GM23338 (cell line): ENCODE data around the gene RRBP1. TPM values are rescaled to one million over a fixed set of nuclear protein-coding genes. Genes with fewer than 3 reads are reported as not detected.

ENCODE experiments used
- ATAC-seq: fragments of 200-7000 bp; cut with Tn5 transposase; 3 replicates; pipeline ENCODE4 v1.9.1; 2020
- DNase-seq: peaks from one replicate; pipeline ENCODE4 v3.0.0-alpha.2; 2015; ENCODE audit warnings: low spot score
- H2AFZ ChIP-seq: fragments of 200-600 bp; sonication (generic); 2 replicates; pipeline ENCODE4 v1.8.0; 2016; ENCODE audit warnings: antibody characterized with exemption, mild to moderate bottlenecking, moderate library complexity
- H3F3A ChIP-seq: fragments of 200-600 bp; sonication (generic); replicated peaks from 2 replicates; pipeline ENCODE4 v1.8.0; 2017; ENCODE audit warnings: antibody characterized with exemption, mixed run types, low read depth
- H3K27ac ChIP-seq: fragments of 200-600 bp; sonication (generic); 2 replicates; pipeline ENCODE4 v1.6.1; 2016; ENCODE audit warnings: low read depth
- H3K27me3 ChIP-seq: fragments of 200-600 bp; sonication (generic); 2 replicates; pipeline ENCODE4 v1.8.0; 2016; ENCODE audit warnings: mild to moderate bottlenecking, mixed run types, moderate library complexity; ENCODE audit not compliant: insufficient read depth
- H3K36me3 ChIP-seq: fragments of 200-600 bp; sonication (generic); 2 replicates; pipeline ENCODE4 v1.8.0; 2016; ENCODE audit warnings: mild to moderate bottlenecking; ENCODE audit not compliant: insufficient read depth
- H3K4me1 ChIP-seq: fragments of 200-600 bp; sonication (generic); 2 replicates; pipeline ENCODE4 v1.8.0; 2016; ENCODE audit warnings: mild to moderate bottlenecking, moderate library complexity; ENCODE audit not compliant: insufficient read depth
- H3K4me2 ChIP-seq: fragments of 200-600 bp; sonication (generic); 2 replicates; pipeline ENCODE4 v1.7.1; 2017; ENCODE audit warnings: mixed run types
- H3K4me3 ChIP-seq: fragments of 200-600 bp; sonication (generic); 2 replicates; pipeline ENCODE4 v1.6.1; 2016; ENCODE audit warnings: mixed run types
- H3K79me2 ChIP-seq: fragments of 200-600 bp; sonication (generic); replicated peaks from 2 replicates; pipeline ENCODE4 v1.8.0; 2017; ENCODE audit warnings: mild to moderate bottlenecking; ENCODE audit not compliant: insufficient read depth
- H3K9me2 ChIP-seq: fragments of 200-600 bp; sonication (generic); 2 replicates; pipeline ENCODE4 v1.8.0; 2017; ENCODE audit not compliant: insufficient read depth
- H4K20me1 ChIP-seq: fragments of 200-600 bp; sonication (generic); replicated peaks from 2 replicates; pipeline ENCODE4 v1.8.0; 2017; ENCODE audit warnings: mild to moderate bottlenecking; ENCODE audit not compliant: insufficient read depth
- H3K27ac Mint-ChIP-seq: 2 replicates; pipeline ENCODE4 v1.8.0; 2020; ENCODE audit warnings: inconsistent platforms, mild to moderate bottlenecking, moderate library complexity, mixed read lengths
- H3K27me3 Mint-ChIP-seq: 3 replicates; pipeline ENCODE4 v1.8.0; 2022; ENCODE audit warnings: low read depth, mild to moderate bottlenecking, moderate library complexity, mixed read lengths, inconsistent platforms; ENCODE audit not compliant: insufficient read depth, poor library complexity
- H3K36me3 Mint-ChIP-seq: 3 replicates; pipeline ENCODE4 v1.8.0; 2021; ENCODE audit warnings: low read depth, mild to moderate bottlenecking, inconsistent platforms, moderate library complexity, mixed read lengths
- H3K4me1 Mint-ChIP-seq: 3 replicates; pipeline ENCODE4 v1.8.0; 2020; ENCODE audit warnings: mild to moderate bottlenecking, inconsistent platforms, mixed read lengths
- H3K4me3 Mint-ChIP-seq: 3 replicates; pipeline ENCODE4 v1.8.0; 2021; ENCODE audit warnings: moderate library complexity, mild to moderate bottlenecking, inconsistent platforms, mixed read lengths
- H3K9me3 Mint-ChIP-seq: 3 replicates; pipeline ENCODE4 v1.8.0; 2020; ENCODE audit warnings: moderate library complexity, mild to moderate bottlenecking, inconsistent platforms, mixed read lengths
- CREB1 ChIP-seq: fragments of 250-450 bp; sonication (Bioruptor Pico); IDR thresholded peaks from 2 replicates; pipeline ENCODE4 v1.5.0; 2020; ENCODE audit warnings: low read depth, mild to moderate bottlenecking, moderate library complexity
- EZH2 ChIP-seq: fragments of 200-600 bp; sonication (generic); IDR thresholded peaks from one replicate; pipeline ENCODE4 v1.8.0; 2017; ENCODE audit warnings: antibody characterized with exemption, mild to moderate bottlenecking, low read depth; ENCODE audit not compliant: unreplicated experiment
- EZH2phosphoT487 ChIP-seq: fragments of 200-600 bp; sonication (generic); IDR thresholded peaks from one replicate; pipeline ENCODE4 v1.8.1; 2018; ENCODE audit warnings: antibody characterized with exemption; ENCODE audit not compliant: unreplicated experiment
- JUNB ChIP-seq: IDR thresholded peaks from one replicate; pipeline ENCODE4 v1.6.1; 2016; ENCODE audit warnings: antibody characterized with exemption; ENCODE audit not compliant: unreplicated experiment
- NANOG ChIP-seq: IDR thresholded peaks from 2 replicates; pipeline ENCODE4 v1.6.1; 2016; ENCODE audit warnings: antibody characterized with exemption, borderline replicate concordance
- POLR2AphosphoS5 ChIP-seq: IDR thresholded peaks from 2 replicates; pipeline ENCODE4 v1.6.1; 2016; ENCODE audit warnings: antibody characterized with exemption, low read depth
- STAT1 ChIP-seq: IDR thresholded peaks from one replicate; pipeline ENCODE4 v1.6.1; 2016; ENCODE audit warnings: antibody characterized with exemption; ENCODE audit not compliant: unreplicated experiment
- ZNF114 ChIP-seq: fragments of 250-450 bp; sonication (Bioruptor Pico); IDR thresholded peaks from 2 replicates; pipeline ENCODE4 v1.5.0; 2020; ENCODE audit warnings: mild to moderate bottlenecking, moderate library complexity
- ZNF331 ChIP-seq: fragments of 250-450 bp; sonication (Bioruptor Pico); IDR thresholded peaks from 2 replicates; pipeline ENCODE4 v1.5.0; 2020; ENCODE audit warnings: low read depth, mild to moderate bottlenecking, moderate library complexity
- ZNF462 ChIP-seq: fragments of 250-450 bp; sonication (Bioruptor Pico); IDR thresholded peaks from 2 replicates; pipeline ENCODE4 v1.5.0; 2020; ENCODE audit warnings: mild to moderate bottlenecking, moderate library complexity
- polyA plus RNA-seq: library from polyadenylated mRNA; unstranded; fragments of >200 nt; fragmentation: Nextera tagmentation; extraction: Ambion mirVana; gene quantifications from 2 replicates; pipeline ENCODE4 v1.2.1, GENCODE V29; 2016
- total RNA-seq: library from RNA; depleted of rRNA; stranded (reverse); fragments of >200 nt; shearing (Covaris generic); gene quantifications from 2 replicates; pipeline ENCODE4 v1.2.3, GENCODE V29; 2014
- TF ChIP-seq, protein P1 (sequence below): IDR thresholded peaks from 2 replicates; pipeline ENCODE4 v1.6.1; 2016; ENCODE audit warnings: antibody characterized with exemption
- TF ChIP-seq, protein P2 (sequence below), 2 experiments: fragments of 200-600 bp in 1 of 2; sonication (generic) in 1 of 2; conservative IDR thresholded peaks; 2 replicates each; pipeline versions ENCODE4 v1.5.1 to v1.6.1; 2016 to 2017; ENCODE audit warnings: antibody characterized with exemption in 2 of 2, low read depth in 2 of 2, mild to moderate bottlenecking in 2 of 2, moderate library complexity in 1 of 2

RRBP1 gene
- total and polyA plus RNA-seq, 2 experiments from 2014 or later: 105 to 113 TPM

GRCh38 chr20:17615645-17616479, 66.2 kb downstream of the RRBP1 start (continued):
- TF ChIP-seq ZNF462 (CRISPR knock-in tag) (no peak), NANOG (no peak), CREB1 (CRISPR knock-in tag) (no peak)
- TF ChIP-seq, protein P1, sequence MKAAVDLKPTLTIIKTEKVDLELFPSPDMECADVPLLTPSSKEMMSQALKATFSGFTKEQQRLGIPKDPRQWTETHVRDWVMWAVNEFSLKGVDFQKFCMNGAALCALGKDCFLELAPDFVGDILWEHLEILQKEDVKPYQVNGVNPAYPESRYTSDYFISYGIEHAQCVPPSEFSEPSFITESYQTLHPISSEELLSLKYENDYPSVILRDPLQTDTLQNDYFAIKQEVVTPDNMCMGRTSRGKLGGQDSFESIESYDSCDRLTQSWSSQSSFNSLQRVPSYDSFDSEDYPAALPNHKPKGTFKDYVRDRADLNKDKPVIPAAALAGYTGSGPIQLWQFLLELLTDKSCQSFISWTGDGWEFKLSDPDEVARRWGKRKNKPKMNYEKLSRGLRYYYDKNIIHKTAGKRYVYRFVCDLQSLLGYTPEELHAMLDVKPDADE: no peak

DNA sequence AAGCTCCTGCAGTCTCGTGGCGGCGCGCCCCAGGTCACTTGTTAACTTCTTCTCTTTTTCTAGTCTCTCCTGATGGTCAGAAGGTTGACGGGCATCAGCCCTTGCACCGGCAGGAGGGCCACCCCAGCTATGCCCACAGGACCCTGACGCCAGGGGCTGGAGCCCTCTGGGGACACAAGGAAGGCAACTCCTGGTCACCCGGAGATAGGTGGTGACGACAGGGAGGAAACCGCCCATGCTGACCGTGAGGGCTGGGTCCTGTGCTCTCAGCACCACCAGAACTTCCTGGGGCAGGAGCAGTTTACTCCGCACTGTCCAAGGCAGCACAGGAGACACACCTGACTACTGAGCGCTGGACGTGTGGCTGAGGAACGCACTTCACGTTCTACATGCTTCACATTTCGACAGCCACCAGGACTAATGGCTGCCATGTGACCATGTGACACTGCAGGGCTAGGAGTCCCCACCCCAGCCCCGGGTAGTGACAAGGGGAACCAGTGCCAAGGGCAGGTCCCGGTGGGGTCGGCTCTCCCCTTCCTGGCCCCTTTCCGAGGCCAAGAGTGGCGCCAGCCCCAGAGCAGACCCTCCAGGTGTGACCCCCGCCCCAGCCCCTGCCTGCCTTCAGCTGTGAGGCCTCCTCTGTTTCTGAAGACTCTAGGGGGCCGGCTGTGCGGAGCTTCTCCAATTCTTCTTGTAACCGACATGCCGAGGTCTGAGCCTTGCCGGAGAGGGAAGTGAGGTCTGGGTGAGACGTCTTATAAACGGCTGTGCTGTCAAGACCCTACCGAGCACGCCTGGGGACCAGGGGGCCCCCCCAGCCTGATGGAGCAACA, 67.0 kb downstream of the RRBP1 start:
- peaks cover 4% of the 10 kb centered on the region for H3K4me1 Mint-ChIP-seq
- Histone ChIP-seq H3K27me3 (no peaks in the 10 kb centered on the region), H3K4me1 (peaks cover 3% of the 10 kb centered on the region; the same call in 1 of the 2 replicates), H3K79me2 (no peaks in the 10 kb centered on the region), H3F3A (no peaks in the 10 kb centered on the region), H2AFZ (no peak overlapping the region), H3K4me2 (no peak overlapping the region), H3K27ac (no peak overlapping the region), H3K36me3 (0 out of 2 replicates have a peak, but pooled peaks cover 8% of the 10 kb centered on the region), H3K9me2 (no peaks in the 10 kb centered on the region), H3K4me3 (no peak overlapping the region), H4K20me1 (no peaks in the 10 kb centered on the region)
- no peak overlapping the region for H3K4me3 Mint-ChIP-seq
- peaks cover 38% of the 10 kb centered on the region for H3K36me3 Mint-ChIP-seq
- H3K27ac Mint-ChIP-seq: no peak overlapping the region; the same call in 1 of the 2 replicates
- no peaks in the 10 kb centered on the region for H3K9me3 Mint-ChIP-seq
- ATAC-seq (no peak), DNase-seq (no peak)
- H3K27me3 Mint-ChIP-seq: peaks cover 16% of the 10 kb centered on the region
- TF ChIP-seq CREB1 (CRISPR knock-in tag) (no peak), ZNF331 (CRISPR knock-in tag) (no peak), JUNB (no peak), ZNF114 (CRISPR knock-in tag) (no peak), POLR2AphosphoS5 (no peak), EZH2 (no peak), EZH2phosphoT487 (no peak), NANOG (no peak), STAT1 (no peak)
- TF ChIP-seq, protein P2, sequence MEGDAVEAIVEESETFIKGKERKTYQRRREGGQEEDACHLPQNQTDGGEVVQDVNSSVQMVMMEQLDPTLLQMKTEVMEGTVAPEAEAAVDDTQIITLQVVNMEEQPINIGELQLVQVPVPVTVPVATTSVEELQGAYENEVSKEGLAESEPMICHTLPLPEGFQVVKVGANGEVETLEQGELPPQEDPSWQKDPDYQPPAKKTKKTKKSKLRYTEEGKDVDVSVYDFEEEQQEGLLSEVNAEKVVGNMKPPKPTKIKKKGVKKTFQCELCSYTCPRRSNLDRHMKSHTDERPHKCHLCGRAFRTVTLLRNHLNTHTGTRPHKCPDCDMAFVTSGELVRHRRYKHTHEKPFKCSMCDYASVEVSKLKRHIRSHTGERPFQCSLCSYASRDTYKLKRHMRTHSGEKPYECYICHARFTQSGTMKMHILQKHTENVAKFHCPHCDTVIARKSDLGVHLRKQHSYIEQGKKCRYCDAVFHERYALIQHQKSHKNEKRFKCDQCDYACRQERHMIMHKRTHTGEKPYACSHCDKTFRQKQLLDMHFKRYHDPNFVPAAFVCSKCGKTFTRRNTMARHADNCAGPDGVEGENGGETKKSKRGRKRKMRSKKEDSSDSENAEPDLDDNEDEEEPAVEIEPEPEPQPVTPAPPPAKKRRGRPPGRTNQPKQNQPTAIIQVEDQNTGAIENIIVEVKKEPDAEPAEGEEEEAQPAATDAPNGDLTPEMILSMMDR (conservative IDR thresholded peaks at IDR 0.05; ENCODE audit: low read depth in 2 of 2): no peak
- TF ChIP-seq, protein P1: no peak
